ENCODE results near the gene LMTK3.

- TF ChIP-seq ZNF274 (IDR thresholded peaks at IDR 0.05; ENCODE audit: low read depth, low read length): no peak
- no peak for TF ChIP-seq SUZ12 (IDR thresholded peaks at IDR 0.05; ENCODE audit: extremely low read depth, insufficient read depth, insufficient read length)
- TF ChIP-seq YY1 (IDR thresholded peaks at IDR 0.05; ENCODE audit: insufficient read depth, insufficient read length): no peak
Measured at GRCh38 chr19:48510421-48511268, 990 bp downstream of the LMTK3 start.
